ENCODE measurements around the gene ALX3. TPM values are rescaled to one million over a fixed set of nuclear protein-coding genes. Genes with fewer than 3 reads are reported as not detected.

Gene ALX3
- polyA plus RNA-seq, 3 donors = 0.11 TPM; not detected in 2

GRCh38 chr1:110067479-110067892 lies 3.0 kb downstream of the ALX3 start:
- no peak for DNase-seq (ENCODE audit: low read depth in 3 of 3, low spot score in 2 of 3)

- DNase-seq (ENCODE audit: low read depth in 3 of 3, low spot score in 2 of 3) = no peak
Observed at GRCh38 chr1:110065841-110066240, 4.6 kb downstream of the ALX3 start.

GRCh38 chr1:110064576-110065337 lies 5.7 kb downstream of the ALX3 start:
- DNase-seq (ENCODE audit: low read depth in 3 of 3, low spot score in 2 of 3) = no peak

- DNase-seq (ENCODE audit: low read depth in 3 of 3, low spot score in 2 of 3) = no peak
Observed at GRCh38 chr1:110063781-110064180, 6.7 kb downstream of the ALX3 start.

- DNase-seq (ENCODE audit: low read depth in 3 of 3, low spot score in 2 of 3) = no peak
Observed at GRCh38 chr1:110062612-110063011, 7.9 kb downstream of the ALX3 start.

- no peak for DNase-seq (ENCODE audit: low read depth in 3 of 3, low spot score in 2 of 3)
Observed at GRCh38 chr1:110061341-110061740, 9.1 kb downstream of the ALX3 start.

GRCh38 chr1:110060662-110061060 lies 9.8 kb downstream of the ALX3 start:
- DNase-seq (ENCODE audit: low read depth in 3 of 3, low spot score in 2 of 3) = no peak

- DNase-seq (ENCODE audit: low read depth in 3 of 3, low spot score in 2 of 3) = no peak
Observed at GRCh38 chr1:110060034-110060661, 10.3 kb downstream of the ALX3 start.

GRCh38 chr1:110059133-110059863 lies 11.2 kb downstream of the ALX3 start:
- no peak for DNase-seq (ENCODE audit: low read depth in 3 of 3, low spot score in 2 of 3)

GRCh38 chr1:110058591-110058990 lies 11.9 kb downstream of the ALX3 start:
- no peak for DNase-seq (ENCODE audit: low read depth in 3 of 3, low spot score in 2 of 3)

GRCh38 chr1:110057963-110058518 lies 12.4 kb downstream of the ALX3 start:
- DNase-seq (ENCODE audit: low read depth in 3 of 3, low spot score in 2 of 3) = no peak

GRCh38 chr1:110056776-110057175 lies 13.7 kb downstream of the ALX3 start:
- no peak for DNase-seq (ENCODE audit: low read depth in 3 of 3, low spot score in 2 of 3)

- DNase-seq (ENCODE audit: low read depth in 3 of 3, low spot score in 2 of 3) = no peak
Observed at GRCh38 chr1:110056285-110056683, 14.2 kb downstream of the ALX3 start.

GRCh38 chr1:110055493-110056284 lies 14.8 kb downstream of the ALX3 start:
- DNase-seq (ENCODE audit: low read depth in 3 of 3, low spot score in 2 of 3) = no peak

- peak in 1 of 3 donors; percentile 18 for DNase-seq (ENCODE audit: low read depth in 3 of 3, low spot score in 2 of 3)
Observed at GRCh38 chr1:110053552-110054428, 16.7 kb downstream of the ALX3 start.

- no peak for DNase-seq (ENCODE audit: low read depth in 3 of 3, low spot score in 2 of 3)
Observed at GRCh38 chr1:110051262-110051648, 19.2 kb downstream of the ALX3 start.

GRCh38 chr1:110050602-110051261 lies 19.7 kb downstream of the ALX3 start:
- DNase-seq (ENCODE audit: low read depth in 3 of 3, low spot score in 2 of 3) = no peak

GRCh38 chr1:110049801-110050601 lies 20.5 kb downstream of the ALX3 start:
- DNase-seq (ENCODE audit: low read depth in 3 of 3, low spot score in 2 of 3) = no peak
